H1 (cell line): ENCODE data around the gene SSR1. TPM values are rescaled to one million over a fixed set of nuclear protein-coding genes. Genes with fewer than 3 reads are reported as not detected.

ENCODE experiments used
- BACH1 ChIP-seq: IDR thresholded peaks from 2 replicates; pipeline ENCODE4 v1.6.1; 2012; ENCODE audit warnings: low read length, improper control_type of control experiment
- CREB1 ChIP-seq: IDR thresholded peaks from 2 replicates; pipeline ENCODE4 v1.6.1; 2012; ENCODE audit warnings: inconsistent platforms
- HDAC2 ChIP-seq, 2 experiments: fragments of 300-600 bp in 1 of 2; sonication (generic) in 1 of 2; IDR thresholded peaks; 2 replicates each; pipeline ENCODE4 v1.6.1; 2011 to 2012; ENCODE audit warnings: low read depth in 2 of 2, low read length in 2 of 2, mild to moderate bottlenecking in 2 of 2, moderate library complexity in 2 of 2, borderline replicate concordance in 1 of 2, inconsistent platforms in 1 of 2
- JUN ChIP-seq: IDR thresholded peaks from 2 replicates; pipeline ENCODE4 v1.6.1; 2011; ENCODE audit warnings: low read depth, mild to moderate bottlenecking, improper control_type of control experiment, low read length
- JUND ChIP-seq: IDR thresholded peaks from 2 replicates; pipeline ENCODE4 v1.6.1; 2011; ENCODE audit warnings: mild to moderate bottlenecking, improper control_type of control experiment, low read length
- KDM1A ChIP-seq: fragments of 200-600, 300-600 bp; sonication (generic); IDR thresholded peaks from 2 replicates; pipeline ENCODE4 v1.7.1; 2016; ENCODE audit warnings: mild to moderate bottlenecking, low read length, borderline replicate concordance
- KDM4A ChIP-seq: IDR thresholded peaks from one replicate; pipeline ENCODE4 v1.7.1; 2012; ENCODE audit warnings: low read depth, mild to moderate bottlenecking, moderate library complexity, low read length, inconsistent platforms; ENCODE audit not compliant: severe bottlenecking
- PHF8 ChIP-seq: fragments of 200-600 bp; sonication (generic); conservative IDR thresholded peaks from 2 replicates; pipeline ENCODE4 v1.7.1; 2012; ENCODE audit warnings: low read depth, mild to moderate bottlenecking, inconsistent platforms, low read length, moderate library complexity
- SP4 ChIP-seq: IDR thresholded peaks from 2 replicates; pipeline ENCODE4 v1.6.1; 2012; ENCODE audit warnings: low read length, inconsistent platforms
- TEAD4 ChIP-seq: IDR thresholded peaks from 2 replicates; pipeline ENCODE4 v1.6.1; 2012; ENCODE audit warnings: low read depth, low read length, inconsistent platforms, mixed read lengths
- polyA plus RNA-seq, 7 experiments: library from polyadenylated mRNA; depleted of rRNA in 3 of 7; stranded (reverse) in 5 of 7; unstranded in 2 of 7; fragments of >200 nt in 5 of 7; fragments of 200-250 nt in 2 of 7; gene quantifications; 1 replicate in 5 of 7; 2 replicates in 1 of 7; 4 replicates in 1 of 7; pipeline versions ENCODE4 v1.2.1 to v1.2.3, GENCODE V29; 2011 to 2013; ENCODE audit warnings: missing spikeins in 2 of 7, mixed read lengths in 2 of 7
- total RNA-seq: library from RNA; stranded (reverse); fragmentation: NEBNext Ultra II Directional; extraction: Animal tissue kit (Norgen Biotek cat#: 25700); gene quantifications from 2 replicates; pipeline ENCODE4 v1.2.1, GENCODE V29; 2021
- TF ChIP-seq, protein P1 (sequence below): IDR thresholded peaks from 2 replicates; pipeline ENCODE4 v1.6.1; 2012; ENCODE audit warnings: inconsistent platforms
- TF ChIP-seq, protein P2 (sequence below): IDR thresholded peaks from 2 replicates; pipeline ENCODE4 v1.6.1; 2011; ENCODE audit warnings: low read length, improper control_type of control experiment
- TF ChIP-seq, protein P3 (sequence below): IDR thresholded peaks from 2 replicates; pipeline ENCODE4 v1.6.1; 2011; ENCODE audit warnings: low read depth, mild to moderate bottlenecking, low read length; ENCODE audit not compliant: insufficient read depth
- TF ChIP-seq, protein P4 (sequence below), 3 experiments: IDR thresholded peaks; 1 replicate in 2 of 3; 2 replicates in 1 of 3; pipeline versions ENCODE4 v1.5.1 to v1.6.1; 2011; ENCODE audit warnings: low read length in 3 of 3, mild to moderate bottlenecking in 3 of 3, inconsistent platforms in 2 of 3, low read depth in 1 of 3, moderate library complexity in 1 of 3; ENCODE audit not compliant: insufficient read depth in 1 of 3; ENCODE audit errors: control extremely low read depth in 1 of 3
- TF ChIP-seq, protein P5 (sequence below): IDR thresholded peaks from 2 replicates; pipeline ENCODE4 v1.6.1; 2012; ENCODE audit warnings: inconsistent platforms

Gene SSR1
- total and polyA plus RNA-seq, 2 of the 8 experiments (the other 6 are each of a cell fraction or from before 2014, with no cell fraction given): 26.6 to 117 TPM

DNA sequence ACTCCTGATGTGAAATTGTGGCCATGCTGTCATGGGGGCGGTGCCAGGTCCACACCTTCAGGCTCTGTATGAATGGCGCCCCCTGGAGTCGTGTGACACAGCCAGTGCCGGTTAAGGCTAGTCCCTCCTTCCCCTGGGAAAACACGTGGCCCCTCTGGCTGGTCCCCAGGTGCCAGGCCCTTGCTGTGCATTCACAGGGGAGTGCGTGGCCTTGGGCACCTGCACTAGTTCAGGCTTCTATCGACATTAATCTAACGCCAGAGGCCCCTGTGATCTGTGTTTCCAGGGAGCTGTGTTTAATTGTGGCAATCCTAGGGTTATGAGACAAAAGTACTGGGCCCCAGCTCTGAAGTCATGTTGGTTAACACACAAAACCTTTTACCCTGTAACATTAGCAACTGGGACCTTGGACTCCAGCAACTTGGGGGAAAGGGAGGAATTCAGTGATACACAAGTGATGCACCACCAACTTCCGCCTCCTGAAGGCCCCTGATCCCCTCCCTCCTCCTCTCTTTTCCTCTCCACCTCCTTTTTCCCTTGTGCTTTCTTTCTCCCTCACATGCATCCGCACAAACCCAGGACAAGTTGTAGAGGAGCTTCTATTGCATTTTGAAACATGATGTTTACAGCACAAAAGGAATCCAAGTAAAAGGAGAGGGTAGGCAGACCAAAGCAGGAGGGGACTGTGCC, 74.0 kb downstream of the SSR1 start (continued):
- TF ChIP-seq CREB1 (peak; percentile 66), JUND (0 out of 2 replicates have a peak, but pooled peaks have one; percentile 37), KDM1A (no peak), TEAD4 (no peak), PHF8 (no peak), SP4 (peak; percentile 64; the same call in 1 of the 2 replicates), KDM4A (no peak), BACH1 (peak; percentile 40; the same call in 1 of the 2 replicates), JUN (no peak), HDAC2 (IDR thresholded peaks at IDR 0.05; ENCODE audit: borderline replicate concordance in 1 of 2, low read depth in 2 of 2, low read length in 2 of 2) (0 out of 4 replicates have a peak, but pooled peaks have one; percentile 20 to 46)
- TF ChIP-seq, protein P1, sequence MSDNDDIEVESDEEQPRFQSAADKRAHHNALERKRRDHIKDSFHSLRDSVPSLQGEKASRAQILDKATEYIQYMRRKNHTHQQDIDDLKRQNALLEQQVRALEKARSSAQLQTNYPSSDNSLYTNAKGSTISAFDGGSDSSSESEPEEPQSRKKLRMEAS: peak; percentile 93
- TF ChIP-seq, protein P2, sequence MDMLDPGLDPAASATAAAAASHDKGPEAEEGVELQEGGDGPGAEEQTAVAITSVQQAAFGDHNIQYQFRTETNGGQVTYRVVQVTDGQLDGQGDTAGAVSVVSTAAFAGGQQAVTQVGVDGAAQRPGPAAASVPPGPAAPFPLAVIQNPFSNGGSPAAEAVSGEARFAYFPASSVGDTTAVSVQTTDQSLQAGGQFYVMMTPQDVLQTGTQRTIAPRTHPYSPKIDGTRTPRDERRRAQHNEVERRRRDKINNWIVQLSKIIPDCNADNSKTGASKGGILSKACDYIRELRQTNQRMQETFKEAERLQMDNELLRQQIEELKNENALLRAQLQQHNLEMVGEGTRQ: peak; percentile 65; the same call in 1 of the 2 replicates
- TF ChIP-seq, protein P3, sequence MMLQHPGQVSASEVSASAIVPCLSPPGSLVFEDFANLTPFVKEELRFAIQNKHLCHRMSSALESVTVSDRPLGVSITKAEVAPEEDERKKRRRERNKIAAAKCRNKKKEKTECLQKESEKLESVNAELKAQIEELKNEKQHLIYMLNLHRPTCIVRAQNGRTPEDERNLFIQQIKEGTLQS: 0 out of 2 replicates have a peak, but pooled peaks have one; percentile 20
- TF ChIP-seq, protein P4, sequence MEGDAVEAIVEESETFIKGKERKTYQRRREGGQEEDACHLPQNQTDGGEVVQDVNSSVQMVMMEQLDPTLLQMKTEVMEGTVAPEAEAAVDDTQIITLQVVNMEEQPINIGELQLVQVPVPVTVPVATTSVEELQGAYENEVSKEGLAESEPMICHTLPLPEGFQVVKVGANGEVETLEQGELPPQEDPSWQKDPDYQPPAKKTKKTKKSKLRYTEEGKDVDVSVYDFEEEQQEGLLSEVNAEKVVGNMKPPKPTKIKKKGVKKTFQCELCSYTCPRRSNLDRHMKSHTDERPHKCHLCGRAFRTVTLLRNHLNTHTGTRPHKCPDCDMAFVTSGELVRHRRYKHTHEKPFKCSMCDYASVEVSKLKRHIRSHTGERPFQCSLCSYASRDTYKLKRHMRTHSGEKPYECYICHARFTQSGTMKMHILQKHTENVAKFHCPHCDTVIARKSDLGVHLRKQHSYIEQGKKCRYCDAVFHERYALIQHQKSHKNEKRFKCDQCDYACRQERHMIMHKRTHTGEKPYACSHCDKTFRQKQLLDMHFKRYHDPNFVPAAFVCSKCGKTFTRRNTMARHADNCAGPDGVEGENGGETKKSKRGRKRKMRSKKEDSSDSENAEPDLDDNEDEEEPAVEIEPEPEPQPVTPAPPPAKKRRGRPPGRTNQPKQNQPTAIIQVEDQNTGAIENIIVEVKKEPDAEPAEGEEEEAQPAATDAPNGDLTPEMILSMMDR (IDR thresholded peaks at IDR 0.05; ENCODE audit: control extremely low read depth in 1 of 3, insufficient read depth in 1 of 3, low read depth in 1 of 3, low read length in 3 of 3): peak; percentile 69 to 79 (median 79)
- TF ChIP-seq, protein P5, sequence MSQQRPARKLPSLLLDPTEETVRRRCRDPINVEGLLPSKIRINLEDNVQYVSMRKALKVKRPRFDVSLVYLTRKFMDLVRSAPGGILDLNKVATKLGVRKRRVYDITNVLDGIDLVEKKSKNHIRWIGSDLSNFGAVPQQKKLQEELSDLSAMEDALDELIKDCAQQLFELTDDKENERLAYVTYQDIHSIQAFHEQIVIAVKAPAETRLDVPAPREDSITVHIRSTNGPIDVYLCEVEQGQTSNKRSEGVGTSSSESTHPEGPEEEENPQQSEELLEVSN: peak; percentile 68
